HG02571 (cell line): ENCODE data around the gene EGR4.

Source experiments
- ATAC-seq: cut with Tn5 transposase; IDR thresholded peaks from one replicate; pipeline ENCODE4 v1.9.1; 2021; ENCODE audit warnings: mild to moderate bottlenecking, moderate library complexity; ENCODE audit not compliant: unreplicated experiment

EGR4 gene

GRCh38 chr2:73293534-73294171 is at the start of gene EGR4:
Gene EGR4, minus strand, starts transcription at chr2:73293548. Its CDS starts 231 bp downstream, at chr2:73293317.
- peak; percentile 89 for ATAC-seq

DNA sequence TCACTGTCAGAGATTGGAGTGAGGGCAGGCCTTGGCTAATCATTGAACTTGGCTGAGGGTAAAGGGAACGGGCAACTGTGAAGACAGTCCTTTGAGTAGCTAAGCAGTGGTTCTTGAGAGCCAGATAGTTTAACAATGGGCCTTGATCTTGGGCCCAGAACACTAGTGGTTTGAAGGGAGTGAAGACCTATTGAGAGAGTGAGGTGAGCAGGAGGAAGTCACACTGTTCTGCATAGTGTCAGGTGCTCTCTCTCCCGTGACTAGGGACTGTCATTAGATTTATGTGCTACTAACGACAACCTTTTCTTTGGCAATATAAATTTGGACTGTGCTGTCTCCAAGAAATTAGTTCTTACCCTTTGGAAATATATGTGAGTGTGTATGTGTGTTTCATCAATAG is 47.7 kb upstream of the EGR4 start:
- ATAC-seq, result no peak

- ATAC-seq, result no peak
These were observed 45.9 kb upstream of the EGR4 start for GRCh38 chr2:73339201-73339600.

DNA sequence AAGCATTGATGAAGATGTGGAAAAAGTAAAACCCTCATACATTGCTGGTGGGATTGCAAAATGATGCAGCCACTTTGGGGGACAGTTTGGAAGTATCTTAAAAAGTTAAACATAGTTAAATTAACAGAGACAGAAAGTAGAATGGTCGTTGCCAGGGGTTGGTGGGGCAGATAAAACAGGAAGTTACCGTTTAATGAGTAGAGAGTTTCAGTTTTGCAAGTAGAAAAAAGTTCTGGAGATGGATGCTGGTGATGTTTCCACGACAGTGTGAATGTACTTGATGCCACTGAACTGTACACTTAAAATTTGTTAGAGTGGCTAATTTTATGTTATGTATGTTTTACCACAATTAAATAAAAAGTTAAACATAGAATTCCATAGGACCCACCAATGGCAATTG is 44.5 kb upstream of the EGR4 start:
- ATAC-seq, result no peak

- no peak for ATAC-seq
These were observed 41.3 kb upstream of the EGR4 start for GRCh38 chr2:73334620-73335019.

DNA sequence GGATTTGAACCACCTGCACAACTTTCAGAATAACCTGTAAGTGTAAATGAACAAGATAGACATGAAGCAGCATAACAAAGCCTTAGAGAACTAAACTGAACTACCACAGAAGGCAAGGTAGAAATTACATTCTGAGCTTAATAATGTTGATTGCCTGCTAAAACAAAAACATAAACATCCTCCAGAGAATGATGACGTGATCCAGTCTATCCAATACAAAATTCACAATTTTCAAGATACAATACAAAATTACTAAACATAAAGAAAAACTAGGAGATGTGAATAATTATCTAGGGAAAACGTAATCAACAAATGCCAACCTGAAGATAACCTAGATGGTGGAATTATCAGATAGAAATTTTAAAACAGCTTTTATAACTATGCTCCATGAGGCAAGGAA is 40.7 kb upstream of the EGR4 start:
- ATAC-seq, result no peak

- ATAC-seq, result no peak
These were observed 40.2 kb upstream of the EGR4 start for GRCh38 chr2:73333564-73333963.

GRCh38 chr2:73324126-73324725 is 30.9 kb upstream of the EGR4 start:
- no peak for ATAC-seq

- no peak for ATAC-seq
These were observed 30.2 kb upstream of the EGR4 start for GRCh38 chr2:73323551-73323950.

GRCh38 chr2:73314441-73314840 is 21.1 kb upstream of the EGR4 start:
- ATAC-seq, result no peak

- no peak for ATAC-seq
These were observed 14.4 kb upstream of the EGR4 start for GRCh38 chr2:73307720-73308119.

- ATAC-seq, result no peak
These were observed 8.3 kb upstream of the EGR4 start for GRCh38 chr2:73301636-73302035.

GRCh38 chr2:73300926-73301325 is 7.6 kb upstream of the EGR4 start:
- no peak for ATAC-seq

DNA sequence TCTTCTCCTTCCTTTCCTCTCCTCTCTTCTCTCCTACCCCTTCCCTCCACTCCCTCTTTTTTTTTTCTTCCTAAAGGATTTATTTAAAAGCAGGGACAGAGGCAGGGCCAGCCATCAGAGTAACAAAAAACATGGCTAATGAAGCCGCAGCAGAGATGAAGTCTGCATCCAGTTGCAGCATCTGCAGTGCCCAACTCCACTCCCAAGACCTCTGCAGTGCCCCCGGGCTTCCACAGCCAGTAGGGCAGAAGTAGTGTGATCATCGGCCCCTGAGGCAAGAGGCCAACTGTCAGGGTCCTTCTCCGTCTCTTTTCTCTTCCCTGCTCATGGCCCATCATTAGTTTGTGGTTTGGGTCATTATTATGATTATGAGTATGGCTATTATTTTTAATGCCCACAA is 4.2 kb upstream of the EGR4 start:
- ATAC-seq, result no peak

GRCh38 chr2:73297151-73297559 is 3.8 kb upstream of the EGR4 start:
- ATAC-seq, result no peak

DNA sequence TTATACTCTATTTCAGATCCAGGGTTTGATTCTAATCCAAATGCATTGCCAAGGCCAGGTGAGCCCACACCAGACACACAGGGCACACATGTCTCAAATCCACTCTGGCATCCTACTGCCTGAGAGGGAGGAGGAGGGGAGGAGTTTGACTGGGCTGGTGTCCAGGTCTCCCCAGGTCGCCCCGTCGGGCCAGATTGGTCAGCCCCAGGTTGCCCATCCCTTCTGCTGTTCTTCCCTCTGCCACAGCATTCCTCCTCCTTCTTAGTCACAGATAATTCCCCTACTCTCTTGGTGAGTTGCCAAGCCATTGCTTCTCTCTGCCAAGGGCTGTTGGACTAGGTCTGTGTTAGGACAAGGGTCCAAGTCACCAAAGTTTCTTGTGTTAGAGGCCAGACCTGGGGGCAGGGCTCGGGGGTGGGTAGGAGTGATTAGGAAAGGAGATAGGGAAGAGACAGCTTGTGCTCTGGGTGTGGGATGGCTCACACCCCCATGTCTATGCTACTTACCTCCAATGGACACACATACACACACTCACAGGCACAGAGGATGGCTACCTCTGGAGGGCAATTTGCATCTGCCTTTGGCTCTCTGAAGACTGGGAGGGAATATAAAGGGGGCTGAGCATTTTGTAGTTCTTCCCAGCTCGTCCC is 2.5 kb upstream of the EGR4 start:
- no peak for ATAC-seq

DNA sequence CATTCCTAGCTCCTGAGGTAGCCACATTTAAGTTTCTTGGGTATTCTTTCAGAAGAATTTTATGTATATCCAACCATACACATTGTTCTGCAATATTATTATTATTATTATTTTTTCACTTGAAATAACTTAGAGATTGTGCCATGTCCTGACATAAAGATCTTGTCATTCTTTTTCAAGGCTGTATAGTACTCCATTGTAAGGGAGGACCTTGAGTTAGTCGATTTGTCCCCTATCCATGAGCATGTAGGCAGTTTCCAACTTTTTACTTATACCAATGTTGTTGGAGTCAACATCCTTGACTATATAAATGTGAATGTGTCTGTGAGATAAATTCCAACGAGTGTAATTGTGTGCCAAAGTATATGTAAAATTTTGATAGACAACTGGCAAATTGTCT is 891 bp upstream of the EGR4 start:
- ATAC-seq, result no peak

DNA sequence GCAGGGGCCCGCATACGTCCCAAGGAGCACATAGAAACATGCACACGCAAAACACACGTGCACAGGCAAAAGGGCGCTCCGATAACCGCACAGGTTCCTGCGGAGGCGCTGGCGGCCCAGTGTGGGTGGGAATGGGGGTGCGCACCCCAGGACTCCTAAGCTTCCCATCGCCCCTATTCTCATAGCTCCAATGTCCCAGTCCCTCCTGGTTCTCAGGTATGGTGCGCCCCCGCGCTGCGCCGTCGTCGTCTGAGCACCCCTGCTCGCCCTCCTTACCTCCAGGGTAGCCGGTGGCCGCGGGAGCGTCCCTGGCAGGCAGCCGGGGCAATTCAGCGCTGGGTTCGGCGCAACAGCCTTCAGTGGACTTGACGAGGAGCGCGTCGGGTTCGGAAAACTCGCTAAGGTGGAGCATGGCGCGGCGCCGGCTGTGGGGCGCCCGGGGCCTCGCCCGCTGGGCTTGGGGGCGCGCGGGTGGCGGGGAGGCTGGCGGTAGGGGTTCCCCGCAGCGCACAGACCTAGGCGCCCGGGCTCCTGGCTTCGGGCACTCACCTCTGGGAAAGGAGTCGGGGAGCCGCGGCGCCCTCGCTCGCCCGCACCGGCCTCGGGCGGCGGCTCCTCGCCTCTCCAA is 328 bp downstream of the EGR4 start:
- ATAC-seq, result peak; percentile 5

GRCh38 chr2:73292316-73292905 is 937 bp downstream of the EGR4 start:
- ATAC-seq, result no peak

- no peak for ATAC-seq
These were observed 1.7 kb downstream of the EGR4 start for GRCh38 chr2:73291461-73292315.

- ATAC-seq, result no peak
These were observed 2.3 kb downstream of the EGR4 start for GRCh38 chr2:73291093-73291460.
